ENCODE data around the gene MRPL10. TPM values are rescaled to one million over a fixed set of nuclear protein-coding genes. Genes with fewer than 3 reads are reported as not detected.

MRPL10 gene
- total and polyA plus RNA-seq, 2 donors from 2014 or later, result 38.3 to 52.2 TPM

DNA sequence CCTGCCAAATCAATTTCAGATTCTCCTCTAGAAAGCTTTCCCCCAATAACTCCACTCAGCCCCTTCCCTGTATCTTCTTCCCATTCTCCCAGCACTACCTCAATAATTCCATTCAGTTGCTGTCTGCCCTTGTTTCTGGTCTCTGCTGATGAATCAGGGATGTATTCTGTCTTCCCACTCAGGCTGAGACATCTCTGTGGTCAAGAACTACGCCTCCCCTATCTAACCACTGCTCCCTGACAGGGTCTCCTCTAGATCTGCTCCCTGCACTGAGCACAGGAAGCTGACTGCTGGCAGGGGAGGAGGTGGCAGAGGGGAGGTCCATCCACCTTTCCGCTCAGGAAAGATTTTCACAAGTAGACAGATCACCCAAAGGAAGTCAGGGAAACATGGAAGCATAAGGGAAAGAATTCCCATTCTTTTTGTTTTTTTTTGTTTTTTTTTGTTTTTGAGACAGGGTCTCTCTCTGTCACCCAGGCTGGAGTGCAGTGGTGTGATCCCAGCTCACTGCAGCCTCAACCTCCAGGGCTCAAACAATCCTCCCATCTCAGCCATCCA, 47.8 kb upstream of the MRPL10 start:
- H3K27ac ChIP-seq (ENCODE audit: low read depth in 2 of 2, low read length in 2 of 2), result no peak overlapping the region
- FAIRE-seq (no peak), DNase-seq (no peak)
- no peaks in the 10 kb centered on the region for H3K27me3 ChIP-seq (ENCODE audit: control insufficient read depth, insufficient read depth, low read length)
- TF ChIP-seq, protein P1, sequence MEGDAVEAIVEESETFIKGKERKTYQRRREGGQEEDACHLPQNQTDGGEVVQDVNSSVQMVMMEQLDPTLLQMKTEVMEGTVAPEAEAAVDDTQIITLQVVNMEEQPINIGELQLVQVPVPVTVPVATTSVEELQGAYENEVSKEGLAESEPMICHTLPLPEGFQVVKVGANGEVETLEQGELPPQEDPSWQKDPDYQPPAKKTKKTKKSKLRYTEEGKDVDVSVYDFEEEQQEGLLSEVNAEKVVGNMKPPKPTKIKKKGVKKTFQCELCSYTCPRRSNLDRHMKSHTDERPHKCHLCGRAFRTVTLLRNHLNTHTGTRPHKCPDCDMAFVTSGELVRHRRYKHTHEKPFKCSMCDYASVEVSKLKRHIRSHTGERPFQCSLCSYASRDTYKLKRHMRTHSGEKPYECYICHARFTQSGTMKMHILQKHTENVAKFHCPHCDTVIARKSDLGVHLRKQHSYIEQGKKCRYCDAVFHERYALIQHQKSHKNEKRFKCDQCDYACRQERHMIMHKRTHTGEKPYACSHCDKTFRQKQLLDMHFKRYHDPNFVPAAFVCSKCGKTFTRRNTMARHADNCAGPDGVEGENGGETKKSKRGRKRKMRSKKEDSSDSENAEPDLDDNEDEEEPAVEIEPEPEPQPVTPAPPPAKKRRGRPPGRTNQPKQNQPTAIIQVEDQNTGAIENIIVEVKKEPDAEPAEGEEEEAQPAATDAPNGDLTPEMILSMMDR (IDR thresholded peaks at IDR 0.05; ENCODE audit: borderline replicate concordance, extremely low read depth, insufficient read depth), result no peak
- intact Hi-C loops (cut with DNase I), result no loop called here
- H3K36me3 ChIP-seq (ENCODE audit: control insufficient read depth in 2 of 3, insufficient read depth in 3 of 3, low read length in 3 of 3), result no peaks in the 10 kb centered on the region
- no peaks in the 10 kb centered on the region for H3K9me3 ChIP-seq (ENCODE audit: control insufficient read depth in 2 of 3, insufficient read depth in 1 of 3, low read length in 3 of 3)
- peaks cover 0 to 17% (median 8%) of the 10 kb centered on the region in 3 donors for H3K4me1 ChIP-seq (ENCODE audit: control insufficient read depth in 2 of 3, insufficient read depth in 2 of 3, low read depth in 1 of 3, low read length in 3 of 3)
- no peak overlapping the region for H3K9ac ChIP-seq (ENCODE audit: low read length in 3 of 3)
- no peak overlapping the region for H3K4me3 ChIP-seq (ENCODE audit: low read length in 3 of 3)

GRCh38 chr17:47878203-47879027, 47.1 kb upstream of the MRPL10 start:
- DNase-seq, result peak in 1 of 5 donors; percentile 64
- Histone ChIP-seq H3K27me3 (ENCODE audit: control insufficient read depth, insufficient read depth, low read length) (no peaks in the 10 kb centered on the region), H3K27ac (ENCODE audit: low read depth in 2 of 2, low read length in 2 of 2) (no peak overlapping the region), H3K4me1 (ENCODE audit: control insufficient read depth in 2 of 3, insufficient read depth in 2 of 3, low read depth in 1 of 3, low read length in 3 of 3) (peaks cover 0 to 15% (median 8%) of the 10 kb centered on the region in 3 donors), H3K9me3 (ENCODE audit: control insufficient read depth in 2 of 3, insufficient read depth in 1 of 3, low read length in 3 of 3) (no peaks in the 10 kb centered on the region), H3K36me3 (ENCODE audit: control insufficient read depth in 2 of 3, insufficient read depth in 3 of 3, low read length in 3 of 3) (no peaks in the 10 kb centered on the region), H3K4me3 (ENCODE audit: low read length in 3 of 3) (no peak overlapping the region), H3K9ac (ENCODE audit: low read length in 3 of 3) (no peak overlapping the region)
- TF ChIP-seq, protein P1 (IDR thresholded peaks at IDR 0.05; ENCODE audit: borderline replicate concordance, extremely low read depth, insufficient read depth), result no peak
- intact Hi-C loops (cut with DNase I), result no loop called here
- no peak for FAIRE-seq

GRCh38 chr17:47877368-47878034, 46.2 kb upstream of the MRPL10 start:
- Histone ChIP-seq H3K27ac (ENCODE audit: low read depth in 2 of 2, low read length in 2 of 2) (no peak overlapping the region), H3K9ac (ENCODE audit: low read length in 3 of 3) (no peak overlapping the region), H3K4me1 (ENCODE audit: control insufficient read depth in 2 of 3, insufficient read depth in 2 of 3, low read depth in 1 of 3, low read length in 3 of 3) (peaks cover 0 to 8% (median 8%) of the 10 kb centered on the region in 3 donors), H3K9me3 (ENCODE audit: control insufficient read depth in 2 of 3, insufficient read depth in 1 of 3, low read length in 3 of 3) (no peaks in the 10 kb centered on the region), H3K36me3 (ENCODE audit: control insufficient read depth in 2 of 3, insufficient read depth in 3 of 3, low read length in 3 of 3) (no peaks in the 10 kb centered on the region), H3K27me3 (ENCODE audit: control insufficient read depth, insufficient read depth, low read length) (no peaks in the 10 kb centered on the region), H3K4me3 (ENCODE audit: low read length in 3 of 3) (no peak overlapping the region)
- TF ChIP-seq, protein P1 (IDR thresholded peaks at IDR 0.05; ENCODE audit: borderline replicate concordance, extremely low read depth, insufficient read depth), result no peak
- intact Hi-C loops (cut with DNase I), result no loop called here
- DNase-seq (peak in 4 of 5 donors; percentile 87 to 95 (median 92)), FAIRE-seq (no peak)
